CD8-positive, alpha-beta memory T cell (primary cell): Measurements from ENCODE around the gene SBK2. TPM values are rescaled to one million over a fixed set of nuclear protein-coding genes. Genes with fewer than 3 reads are reported as not detected.

Experiments
- CTCF ChIA-PET: fragments of 350-600 bp; sonication (Branson Sonifier 250); formaldehyde crosslinking; loops from one replicate; lab custom pipeline; 2021; ENCODE audit warnings: antibody characterized with exemption; lab: Charles Lee
- POLR2A ChIA-PET: fragments of 350-600 bp; sonication (Branson Sonifier 250); formaldehyde crosslinking; loops from one replicate; lab custom pipeline; 2021; ENCODE audit warnings: antibody characterized with exemption; lab: Charles Lee
- DNase-seq, 5 donors: peaks; one replicate each; pipeline versions ENCODE4 v3.0.0 to v3.0.0-alpha.2; 2020 to 2022; ENCODE audit warnings: mixed read lengths in 1 of 5
- H3K27ac ChIP-seq: one replicate; pipeline ENCODE4 v1.7.0; 2013; ENCODE audit warnings: low read depth, mild to moderate bottlenecking, low read length, moderate library complexity
- H3K27me3 ChIP-seq: 2 replicates; pipeline ENCODE4 v1.7.0; 2013; ENCODE audit warnings: low read length, mild to moderate bottlenecking; ENCODE audit not compliant: insufficient read depth, poor library complexity, severe bottlenecking
- H3K36me3 ChIP-seq: 2 replicates; pipeline ENCODE4 v1.7.0; 2013; ENCODE audit warnings: mild to moderate bottlenecking, low read length, moderate library complexity; ENCODE audit not compliant: insufficient read depth
- H3K4me1 ChIP-seq: 2 replicates; pipeline ENCODE4 v1.7.0; 2013; ENCODE audit warnings: mild to moderate bottlenecking, low read length, moderate library complexity; ENCODE audit not compliant: insufficient read depth
- H3K4me3 ChIP-seq: 2 replicates; pipeline ENCODE4 v1.7.0; 2013; ENCODE audit warnings: mild to moderate bottlenecking, low read length
- H3K9me3 ChIP-seq: 2 replicates; pipeline ENCODE4 v1.7.0; 2013; ENCODE audit warnings: mild to moderate bottlenecking, low read length
- H3K27ac Mint-ChIP-seq, 8 donors: one replicate each; pipeline ENCODE4 v1.8.0; 2020 to 2021; ENCODE audit warnings: mixed read lengths in 8 of 8, mild to moderate bottlenecking in 6 of 8, inconsistent platforms in 3 of 8, moderate library complexity in 3 of 8
- H3K27me3 Mint-ChIP-seq, 2 donors: one replicate each; pipeline ENCODE4 v1.8.0; 2020 to 2021; ENCODE audit warnings: mixed read lengths in 2 of 2, mild to moderate bottlenecking in 1 of 2, moderate library complexity in 1 of 2
- H3K36me3 Mint-ChIP-seq, 3 donors: one replicate each; pipeline ENCODE4 v1.8.0; 2020 to 2021; ENCODE audit warnings: mixed read lengths in 3 of 3, inconsistent platforms in 1 of 3, mild to moderate bottlenecking in 1 of 3
- H3K4me1 Mint-ChIP-seq, 3 donors: one replicate each; pipeline ENCODE4 v1.8.0; 2020 to 2021; ENCODE audit warnings: mixed read lengths in 3 of 3, inconsistent platforms in 1 of 3, mild to moderate bottlenecking in 1 of 3
- H3K4me3 Mint-ChIP-seq, 7 donors: one replicate each; pipeline ENCODE4 v1.8.0; 2020 to 2021; ENCODE audit warnings: mixed read lengths in 7 of 7, mild to moderate bottlenecking in 6 of 7, moderate library complexity in 4 of 7, inconsistent platforms in 2 of 7
- H3K9me3 Mint-ChIP-seq, 5 donors: one replicate each; pipeline ENCODE4 v1.8.0; 2020 to 2022; ENCODE audit warnings: mixed read lengths in 5 of 5, mild to moderate bottlenecking in 3 of 5, moderate library complexity in 2 of 5, inconsistent platforms in 1 of 5
- polyA plus RNA-seq: library from polyadenylated mRNA; unstranded; fragments of 300-500 nt; fragmentation: Illumina TruSeq; gene quantifications from one replicate; pipeline ENCODE4 v1.2.3, GENCODE V29; 2021
- total RNA-seq, 2 experiments: library from RNA; stranded (reverse); gene quantifications; one replicate each; pipeline ENCODE4 v1.2.3, GENCODE V29; 2021

SBK2 gene
- total and polyA plus RNA-seq, 3 experiments from 2014 or later, result not detected

GRCh38 chr19:55552620-55553019 lies 15.7 kb upstream of the SBK2 start:
- DNase-seq, result peak in 1 of 5 donors; percentile 28
- H3K4me3 Mint-ChIP-seq, result no peak overlapping the region
- Histone ChIP-seq H3K27me3 (no peaks in the 10 kb centered on the region), H3K4me1 (no peaks in the 10 kb centered on the region), H3K9me3 (no peaks in the 10 kb centered on the region), H3K4me3 (no peak overlapping the region), H3K27ac (no peak overlapping the region), H3K36me3 (no peaks in the 10 kb centered on the region)
- no peak overlapping the region for H3K27ac Mint-ChIP-seq
- peaks cover 12 to 33% of the 10 kb centered on the region in 2 donors for H3K27me3 Mint-ChIP-seq
- ChIA-PET CTCF (interaction anchor here (0.6 to 1.1 kb wide), 2 partner anchors 107 to 411 kb away, joined by 3 read pairs; no protein-coding TSS in a partner anchor), POLR2A (no interaction called here)
- no peaks in the 10 kb centered on the region for H3K4me1 Mint-ChIP-seq
- no peaks in the 10 kb centered on the region for H3K36me3 Mint-ChIP-seq
- no peaks in the 10 kb centered on the region for H3K9me3 Mint-ChIP-seq

- Mint-ChIP-seq H3K4me3 (no peak overlapping the region), H3K27me3 (peaks cover 13 to 37% of the 10 kb centered on the region in 2 donors), H3K36me3 (no peaks in the 10 kb centered on the region), H3K4me1 (no peaks in the 10 kb centered on the region), H3K27ac (no peak overlapping the region), H3K9me3 (no peaks in the 10 kb centered on the region)
- no peaks in the 10 kb centered on the region for H3K36me3 ChIP-seq
- ChIA-PET CTCF (interaction anchor here (1.1 kb wide), 1 partner anchor 411 kb away, joined by 3 read pairs; no protein-coding TSS in a partner anchor), POLR2A (no interaction called here)
- H3K9me3 ChIP-seq, result no peaks in the 10 kb centered on the region
- H3K27me3 ChIP-seq, result no peaks in the 10 kb centered on the region
- no peaks in the 10 kb centered on the region for H3K4me1 ChIP-seq
- no peak for DNase-seq
- no peak overlapping the region for H3K27ac ChIP-seq
- H3K4me3 ChIP-seq, result no peak overlapping the region
These were observed 15.3 kb upstream of the SBK2 start for GRCh38 chr19:55552206-55552605.

GRCh38 chr19:55550321-55550650 lies 13.4 kb upstream of the SBK2 start:
- DNase-seq, result no peak
- H3K9me3 ChIP-seq, result no peaks in the 10 kb centered on the region
- ChIA-PET CTCF (no interaction called here), POLR2A (no interaction called here)
- no peaks in the 10 kb centered on the region for H3K4me1 ChIP-seq
- Mint-ChIP-seq H3K27ac (no peak overlapping the region), H3K9me3 (no peaks in the 10 kb centered on the region), H3K4me1 (no peaks in the 10 kb centered on the region), H3K36me3 (no peaks in the 10 kb centered on the region), H3K4me3 (no peak overlapping the region), H3K27me3 (peaks cover 13 to 47% of the 10 kb centered on the region in 2 donors)
- no peak overlapping the region for H3K4me3 ChIP-seq
- H3K27ac ChIP-seq, result no peak overlapping the region
- H3K27me3 ChIP-seq, result no peaks in the 10 kb centered on the region
- no peaks in the 10 kb centered on the region for H3K36me3 ChIP-seq

GRCh38 chr19:55549500-55550320 lies 12.8 kb upstream of the SBK2 start:
- Mint-ChIP-seq H3K36me3 (no peaks in the 10 kb centered on the region), H3K9me3 (no peaks in the 10 kb centered on the region), H3K4me3 (no peak overlapping the region), H3K4me1 (no peaks in the 10 kb centered on the region), H3K27ac (no peak overlapping the region), H3K27me3 (peaks cover 13 to 45% of the 10 kb centered on the region in 2 donors)
- H3K4me1 ChIP-seq, result no peaks in the 10 kb centered on the region
- peak in 1 of 5 donors; percentile 9 for DNase-seq
- H3K27me3 ChIP-seq, result no peaks in the 10 kb centered on the region
- ChIA-PET CTCF (no interaction called here), POLR2A (no interaction called here)
- no peak overlapping the region for H3K4me3 ChIP-seq
- H3K36me3 ChIP-seq, result no peaks in the 10 kb centered on the region
- H3K9me3 ChIP-seq, result no peaks in the 10 kb centered on the region
- H3K27ac ChIP-seq, result no peak overlapping the region

GRCh38 chr19:55546822-55547614 lies 10.1 kb upstream of the SBK2 start:
- Histone ChIP-seq H3K27ac (peak overlapping the region; percentile 61), H3K4me3 (no peak overlapping the region), H3K27me3 (no peaks in the 10 kb centered on the region), H3K4me1 (no peaks in the 10 kb centered on the region), H3K36me3 (no peaks in the 10 kb centered on the region), H3K9me3 (no peaks in the 10 kb centered on the region)
- Mint-ChIP-seq H3K27me3 (peaks cover 11 to 41% of the 10 kb centered on the region in 2 donors), H3K4me3 (no peak overlapping the region), H3K36me3 (no peaks in the 10 kb centered on the region), H3K27ac (no peak overlapping the region), H3K9me3 (no peaks in the 10 kb centered on the region), H3K4me1 (no peaks in the 10 kb centered on the region)
- no peak for DNase-seq
- ChIA-PET CTCF (interaction anchor here (0.6 kb wide), 1 partner anchor 27 kb away, joined by 4 read pairs; no protein-coding TSS in a partner anchor), POLR2A (no interaction called here)

- no peak overlapping the region for H3K4me3 ChIP-seq
- H3K27me3 Mint-ChIP-seq, result peaks cover 8 to 35% of the 10 kb centered on the region in 2 donors
- no peaks in the 10 kb centered on the region for H3K36me3 ChIP-seq
- ChIA-PET CTCF (no interaction called here), POLR2A (no interaction called here)
- DNase-seq, result no peak
- no peaks in the 10 kb centered on the region for H3K27me3 ChIP-seq
- no peaks in the 10 kb centered on the region for H3K9me3 ChIP-seq
- H3K4me1 Mint-ChIP-seq, result no peaks in the 10 kb centered on the region
- no peaks in the 10 kb centered on the region for H3K36me3 Mint-ChIP-seq
- H3K4me3 Mint-ChIP-seq, result no peak overlapping the region
- H3K9me3 Mint-ChIP-seq, result no peaks in the 10 kb centered on the region
- no peak overlapping the region for H3K27ac ChIP-seq
- no peak overlapping the region for H3K27ac Mint-ChIP-seq
- H3K4me1 ChIP-seq, result no peaks in the 10 kb centered on the region
These were observed 9.1 kb upstream of the SBK2 start for GRCh38 chr19:55546011-55546410.

GRCh38 chr19:55545443-55545842 lies 8.5 kb upstream of the SBK2 start, which contains the start of gene SBK3:
SBK3 (minus strand) TSS chr19:55545543; CDS start chr19:55545543, 0 bp downstream.
- no peaks in the 10 kb centered on the region for H3K4me1 ChIP-seq
- peak within 1 kb of the TSS; percentile 27 for H3K27ac ChIP-seq
- H3K27ac Mint-ChIP-seq, result no peak within 1 kb of the TSS
- no peaks in the 10 kb centered on the region for H3K9me3 Mint-ChIP-seq
- DNase-seq, result no peak
- ChIA-PET CTCF (no interaction called here), POLR2A (no interaction called here)
- no peaks in the 10 kb centered on the region for H3K9me3 ChIP-seq
- no peaks in the 10 kb centered on the region for H3K27me3 ChIP-seq
- H3K36me3 Mint-ChIP-seq, result no peaks in the 10 kb centered on the region
- no peak within 1 kb of the TSS for H3K4me3 ChIP-seq
- peaks cover 8 to 35% of the 10 kb centered on the region in 2 donors for H3K27me3 Mint-ChIP-seq
- no peaks in the 10 kb centered on the region for H3K36me3 ChIP-seq
- no peaks in the 10 kb centered on the region for H3K4me1 Mint-ChIP-seq
- no peak within 1 kb of the TSS for H3K4me3 Mint-ChIP-seq
